HG03354 (cell line): Measurements from ENCODE around the gene ACOX1.
"Not testable (repeated sequence)": the region's sequence is repeated elsewhere in the genome, so short reads cannot be mapped to it uniquely, and the experiment has no call there.

Source experiments
- ATAC-seq: cut with Tn5 transposase; IDR thresholded peaks from one replicate; pipeline ENCODE4 v1.9.1; 2021; ENCODE audit warnings: mild to moderate bottlenecking; ENCODE audit not compliant: unreplicated experiment, poor library complexity, severe bottlenecking

ACOX1 gene

DNA sequence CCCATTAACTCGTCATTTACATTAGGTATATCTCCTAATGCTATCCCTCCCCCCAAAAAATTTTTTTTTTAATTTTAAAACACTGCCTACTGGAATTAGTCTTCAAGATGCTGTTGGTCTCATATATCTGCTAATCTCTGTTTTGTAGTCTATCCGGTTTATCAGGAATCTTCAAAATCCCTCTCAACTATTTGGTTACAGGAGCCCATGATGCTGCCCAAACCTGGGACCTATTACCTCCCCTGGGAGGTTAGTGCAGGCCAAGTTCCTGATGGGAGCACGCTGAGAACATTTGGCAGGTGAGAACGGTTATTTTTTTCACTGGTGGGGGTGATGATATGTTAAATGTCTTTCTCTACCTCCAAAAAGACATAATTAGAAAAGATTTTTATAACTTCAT, 7.0 kb upstream of the ACOX1 start:
- ATAC-seq = no peak

DNA sequence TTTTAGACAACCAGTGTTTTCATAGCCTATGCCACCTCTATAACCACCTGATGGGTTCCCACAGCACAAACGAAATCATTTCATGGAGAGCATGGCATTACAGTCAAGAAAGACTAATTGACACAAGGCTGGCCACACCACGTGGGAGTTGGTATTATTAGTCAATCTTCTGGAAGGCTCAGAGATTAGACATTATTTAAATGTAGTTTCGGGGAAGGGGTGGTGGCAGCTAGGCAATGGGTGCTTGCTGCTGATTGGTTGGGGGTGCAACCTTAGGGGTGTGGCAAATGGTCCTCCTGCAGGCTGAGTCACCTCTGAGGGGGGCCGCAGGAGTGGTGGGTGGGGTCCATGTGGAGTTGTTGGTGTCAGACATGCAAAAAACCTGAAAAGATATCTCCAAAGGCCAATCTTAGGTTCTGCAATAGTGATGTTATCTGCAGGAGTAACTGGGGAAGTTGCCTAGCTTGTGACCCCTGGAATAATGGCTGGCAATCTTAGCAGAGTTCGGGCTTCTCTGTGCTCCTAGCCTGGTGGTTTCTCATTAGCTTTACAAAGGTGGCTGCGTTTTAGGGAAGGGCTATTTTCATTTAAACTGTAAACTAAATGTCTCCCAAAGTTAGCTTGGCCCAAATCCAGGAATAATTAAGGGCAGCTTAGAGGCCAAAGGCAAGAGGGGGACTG, 4.7 kb upstream of the ACOX1 start:
- ATAC-seq = no peak

DNA sequence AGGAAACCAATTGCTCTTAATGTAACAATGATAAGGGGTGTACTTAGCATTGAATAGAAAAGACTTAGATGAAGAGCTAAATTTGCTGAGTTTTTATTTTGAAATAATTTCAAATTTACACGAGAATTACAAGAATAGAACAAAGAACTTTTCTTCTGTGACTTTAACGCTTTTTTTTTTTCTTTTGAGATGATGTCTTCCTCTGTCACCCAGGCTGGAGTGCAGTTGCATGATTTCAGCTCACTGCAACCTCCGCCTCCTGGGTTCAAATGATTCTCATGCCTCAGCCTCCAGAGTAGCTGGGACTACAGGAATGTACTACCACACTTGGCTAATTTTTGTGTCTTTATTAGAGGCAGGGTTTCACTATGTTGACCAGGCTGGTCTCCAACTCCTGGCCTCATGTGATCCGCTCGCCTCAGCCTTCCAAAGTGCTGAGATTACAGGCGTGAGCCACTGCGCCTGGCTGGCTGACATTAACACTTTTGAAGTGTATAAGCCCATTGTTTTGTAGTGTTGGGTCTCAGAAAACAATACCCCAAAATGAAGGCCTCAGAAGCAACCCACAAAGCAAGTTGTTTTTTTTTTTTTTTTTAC, 2.2 kb upstream of the ACOX1 start:
- ATAC-seq = no peak

- no peak for ATAC-seq
Measured at GRCh38 chr17:75980188-75981018, 1.4 kb upstream of the ACOX1 start.

- peak; percentile 14 for ATAC-seq
Measured at GRCh38 chr17:75979705-75980187, 780 bp upstream of the ACOX1 start.

DNA sequence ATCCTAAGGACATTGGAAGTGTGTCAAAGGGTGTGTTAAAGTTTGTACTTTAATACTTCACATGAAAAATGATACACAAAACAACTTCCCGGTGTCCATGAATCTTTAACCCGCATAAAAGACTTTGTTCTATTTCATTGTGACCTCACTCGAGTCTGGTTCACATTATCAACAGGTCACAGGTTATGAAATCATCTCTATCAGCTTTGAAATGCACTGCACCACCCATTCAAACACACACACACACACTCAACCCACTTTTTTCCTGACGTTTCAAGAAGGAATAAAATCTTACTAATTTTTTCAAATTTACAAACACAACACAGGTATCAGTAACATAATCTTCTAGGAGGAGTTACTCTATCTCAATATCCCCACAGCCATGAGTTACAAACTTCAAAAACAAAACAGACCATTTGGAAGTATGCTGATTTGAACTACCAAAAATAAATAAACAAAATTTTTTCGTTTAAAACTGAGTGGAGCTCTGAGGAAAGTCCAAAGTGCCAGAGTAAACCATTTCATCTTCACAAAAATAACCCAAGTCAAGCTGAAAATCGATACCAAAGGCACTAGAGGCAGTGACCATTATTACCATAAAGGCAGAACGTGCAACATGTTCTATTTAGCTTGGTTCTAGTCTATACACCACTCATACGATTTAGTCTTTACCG, 2.7 kb downstream of the ACOX1 start:
- no peak for ATAC-seq

GRCh38 chr17:75975757-75976174, 3.2 kb downstream of the ACOX1 start:
- no peak for ATAC-seq

DNA sequence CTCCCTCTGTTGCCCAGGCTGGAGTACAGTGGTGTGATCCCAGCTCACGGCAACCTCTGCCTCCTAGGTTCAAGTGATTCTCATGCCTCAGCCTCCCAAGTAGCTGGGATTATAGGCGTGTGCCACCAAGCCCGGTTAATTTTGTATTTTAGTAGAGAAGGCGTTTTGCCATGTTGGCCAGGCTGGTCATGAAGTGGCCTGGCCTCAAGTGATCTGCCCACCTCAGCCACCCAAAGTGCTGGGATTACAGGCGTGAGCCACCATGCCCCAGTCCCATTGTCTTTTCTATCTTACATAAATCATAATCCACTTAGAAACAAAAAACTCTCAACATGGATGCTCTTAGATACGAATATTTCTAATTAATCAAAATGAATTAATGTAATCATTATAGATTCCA, 3.8 kb downstream of the ACOX1 start:
- not testable (repeated sequence) for ATAC-seq

- ATAC-seq = no peak
Measured at GRCh38 chr17:75970626-75971025, 8.3 kb downstream of the ACOX1 start.

DNA sequence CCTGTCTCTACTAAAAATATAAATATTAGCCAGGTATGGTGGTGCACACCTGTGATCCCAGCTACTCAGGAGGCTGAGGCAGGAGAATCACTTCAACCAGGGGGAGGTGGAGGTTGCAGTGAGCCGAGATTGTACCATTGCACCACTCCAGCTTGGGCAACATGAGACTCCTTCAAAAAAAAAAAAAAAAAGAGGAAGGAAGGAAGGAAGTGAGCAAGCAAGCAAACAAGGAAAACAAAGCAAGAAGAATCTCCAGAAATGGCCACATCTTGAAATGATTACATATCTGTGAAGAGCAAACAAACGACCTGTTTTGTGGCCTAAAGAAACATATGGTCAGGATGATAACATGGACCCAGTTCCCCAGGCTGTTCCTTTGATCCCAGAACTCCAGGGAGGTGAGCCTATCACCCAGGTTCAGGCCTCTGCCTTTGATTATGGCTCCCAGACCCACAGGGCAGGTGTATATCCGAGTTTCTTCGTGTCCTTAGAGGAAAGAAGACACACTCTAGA, 8.9 kb downstream of the ACOX1 start:
- no peak for ATAC-seq

DNA sequence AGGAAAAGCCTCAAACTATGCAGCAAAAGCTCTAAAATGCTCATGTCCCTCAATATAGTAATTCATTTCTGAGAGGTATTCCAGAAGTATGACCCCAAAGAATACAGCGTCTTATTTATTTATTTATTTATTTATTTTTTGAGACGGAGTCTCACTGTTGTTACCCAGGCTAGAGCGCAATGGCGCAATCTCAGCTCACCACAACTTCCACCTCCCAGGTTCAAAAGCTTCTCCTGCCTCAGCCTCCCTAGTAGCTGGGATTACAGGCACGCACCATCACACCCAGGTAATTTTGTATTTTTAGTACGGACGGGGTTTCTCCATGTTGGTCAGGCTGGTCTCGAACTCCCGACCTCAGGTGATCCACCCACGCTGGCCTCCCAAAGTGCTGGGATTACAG, 9.9 kb downstream of the ACOX1 start:
- not testable (repeated sequence) for ATAC-seq

- ATAC-seq = no peak
Measured at GRCh38 chr17:75965468-75965867, 13.5 kb downstream of the ACOX1 start.

GRCh38 chr17:75959839-75960511, 19.0 kb downstream of the ACOX1 start:
- ATAC-seq = no peak

- no peak for ATAC-seq
Measured at GRCh38 chr17:75959051-75959838, 19.7 kb downstream of the ACOX1 start.

DNA sequence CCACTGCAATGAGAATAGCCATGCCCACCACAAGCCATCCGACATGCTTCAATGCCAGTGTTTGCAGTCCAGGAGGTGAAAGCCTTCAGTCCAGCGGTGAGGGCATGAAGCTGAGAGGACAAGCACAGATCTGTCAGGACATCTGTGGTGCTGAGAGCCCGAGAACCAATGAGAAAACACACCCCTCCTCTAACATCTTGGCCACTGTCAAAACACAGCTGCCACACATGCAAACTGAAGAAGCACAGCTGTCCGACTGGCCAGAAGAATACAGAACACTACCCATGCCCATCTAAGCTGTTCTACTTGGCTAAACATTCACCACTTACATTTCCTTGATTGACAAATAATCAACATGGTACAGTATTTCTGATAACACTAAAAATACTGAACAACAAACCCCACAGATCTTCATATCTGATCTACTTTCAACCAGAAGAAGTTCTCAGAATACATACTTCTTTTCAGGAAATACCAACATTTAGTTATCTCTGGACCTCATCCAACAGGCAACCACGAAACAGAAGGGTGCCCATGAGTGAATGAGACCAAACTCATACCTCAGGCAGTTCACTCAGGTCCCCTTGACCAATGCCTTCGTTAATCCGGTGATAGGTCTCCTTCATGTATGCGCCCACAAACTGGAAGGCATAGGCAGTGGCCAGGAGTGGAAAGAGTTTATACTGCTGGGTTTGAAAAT, 28.0 kb downstream of the ACOX1 start:
- no peak for ATAC-seq

GRCh38 chr17:75950421-75950820, 28.5 kb downstream of the ACOX1 start:
- ATAC-seq = no peak

GRCh38 chr17:75945211-75945610, 33.8 kb downstream of the ACOX1 start:
- ATAC-seq = no peak

DNA sequence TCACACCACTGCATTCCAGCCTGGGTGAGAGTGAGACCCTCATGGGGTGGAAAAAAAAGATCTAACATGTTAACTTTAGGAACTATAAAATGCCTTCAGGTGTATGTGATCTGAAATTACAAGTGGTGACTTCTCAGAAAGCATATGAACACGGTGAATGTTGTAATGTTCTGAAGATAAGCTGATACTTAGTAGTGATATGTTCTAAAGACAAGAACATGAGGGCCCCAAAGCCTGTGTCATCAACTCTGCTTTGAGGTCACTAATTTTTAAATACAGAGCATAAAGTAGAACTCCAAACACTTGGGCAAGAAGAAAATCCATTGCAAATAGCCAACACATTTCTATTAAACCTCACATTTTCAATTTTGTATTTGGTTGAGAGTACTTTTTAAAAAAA, 35.5 kb downstream of the ACOX1 start:
- no peak for ATAC-seq
